ENCODE results near the gene UGT1A8. TPM values are rescaled to one million over a fixed set of nuclear protein-coding genes. Genes with fewer than 3 reads are reported as not detected.
"Not testable (repeated sequence)": the region's sequence is repeated elsewhere in the genome, so short reads cannot be mapped to it uniquely, and the experiment has no call there.

UGT1A8 gene
- total and polyA plus RNA-seq, 11 donors, result not detected

GRCh38 chr2:233650981-233651380 is 33.5 kb downstream of the UGT1A8 start:
- Histone ChIP-seq H3K4me1 (no peaks in the 10 kb centered on the region), H3K36me3 (no peaks in the 10 kb centered on the region), H3K4me3 (no peak overlapping the region), H3K9me3 (peaks cover 0 to 12% (median 1%) of the 10 kb centered on the region in 12 donors), H3K27ac (no peak overlapping the region), H3K27me3 (peaks cover 0 to 8% (median 0%) of the 10 kb centered on the region in 9 donors)
- DNase-seq (no peak), ATAC-seq (no peak)
- 71 to 81% (median 77%) methylated on average over 4 of the region's 4 CpGs for WGBS, 4 donors
- intact Hi-C loops (cut with DNase I), result no loop called here
- TF ChIP-seq CTCF (IDR thresholded peaks at IDR 0.05) (no peak), POLR2A (IDR thresholded peaks at IDR 0.05) (no peak)

GRCh38 chr2:233651430-233651829 is 34.0 kb downstream of the UGT1A8 start:
- no peak overlapping the region for H3K4me3 ChIP-seq
- H3K27ac ChIP-seq, result no peak overlapping the region
- peaks cover 0 to 8% (median 0%) of the 10 kb centered on the region in 9 donors for H3K27me3 ChIP-seq
- DNase-seq (no peak), ATAC-seq (no peak)
- no peaks in the 10 kb centered on the region for H3K36me3 ChIP-seq
- WGBS, 4 donors, result 83 to 93% (median 92%) methylated on average over 2 of the region's 2 CpGs
- intact Hi-C loops (cut with DNase I), result no loop called here
- H3K9me3 ChIP-seq, result peaks cover 0 to 8% (median 0%) of the 10 kb centered on the region in 12 donors
- H3K4me1 ChIP-seq, result no peaks in the 10 kb centered on the region
- no peak for TF ChIP-seq CTCF (IDR thresholded peaks at IDR 0.05)
- no peak for TF ChIP-seq POLR2A (IDR thresholded peaks at IDR 0.05)

- no peaks in the 10 kb centered on the region for H3K4me1 ChIP-seq
- no peaks in the 10 kb centered on the region for H3K9me3 ChIP-seq
- DNase-seq (no peak), ATAC-seq (no peak)
- TF ChIP-seq POLR2A (IDR thresholded peaks at IDR 0.05) (no peak), CTCF (IDR thresholded peaks at IDR 0.05) (no peak)
- intact Hi-C loops (cut with DNase I), result no loop called here
- no peak overlapping the region for H3K4me3 ChIP-seq
- WGBS, 4 donors, result 62 to 68% (median 66%) methylated on average over 6 of the region's 6 CpGs
- no peaks in the 10 kb centered on the region for H3K36me3 ChIP-seq
- no peak overlapping the region for H3K27ac ChIP-seq
- peaks cover 0 to 8% (median 0%) of the 10 kb centered on the region in 9 donors for H3K27me3 ChIP-seq
Observed at GRCh38 chr2:233654501-233654900, 37.1 kb downstream of the UGT1A8 start.

- Histone ChIP-seq H3K9me3 (no peaks in the 10 kb centered on the region), H3K4me3 (no peak overlapping the region), H3K27ac (no peak overlapping the region), H3K36me3 (no peaks in the 10 kb centered on the region), H3K27me3 (peaks cover 0 to 8% (median 0%) of the 10 kb centered on the region in 9 donors), H3K4me1 (no peaks in the 10 kb centered on the region)
- DNase-seq (no peak), ATAC-seq (no peak)
- no peak for TF ChIP-seq POLR2A (IDR thresholded peaks at IDR 0.05)
- no peak for TF ChIP-seq CTCF (IDR thresholded peaks at IDR 0.05)
- intact Hi-C loops (cut with DNase I), result no loop called here
- 13 to 53% (median 30%) methylated on average over 1 of the region's 1 CpG for WGBS, 4 donors
Observed at GRCh38 chr2:233655043-233655442, 37.6 kb downstream of the UGT1A8 start.

GRCh38 chr2:233655943-233656342 is 38.5 kb downstream of the UGT1A8 start:
- H3K36me3 ChIP-seq; H3K4me1 ChIP-seq; H3K27me3 ChIP-seq; H3K27ac ChIP-seq; DNase-seq; ATAC-seq; intact Hi-C loops (cut with DNase I); H3K4me3 ChIP-seq; H3K9me3 ChIP-seq: not testable (repeated sequence)
- WGBS, 4 donors, result 88 to 98% (median 94%) methylated on average over 3 of the region's 3 CpGs

Measured in heart left ventricle (tissue), 16 donors.